Pancreas (tissue), 10 donors: Measurements from ENCODE around the gene NOS1AP. TPM values are rescaled to one million over a fixed set of nuclear protein-coding genes. Genes with fewer than 3 reads are reported as not detected.

Experiments
- ATAC-seq, 4 donors: fragments of 200-7000 bp; cut with Tn5 transposase; one replicate each; pipeline versions ENCODE4 v1.8.0 to v1.9.1; 2020; ENCODE audit warnings: mild to moderate bottlenecking in 4 of 4, moderate library complexity in 4 of 4
- DNase-seq, 6 donors: peaks; one replicate each; pipeline ENCODE4 v3.0.0-alpha.2; 2020
- FAIRE-seq: peaks from 2 replicates; lab custom pipeline; 2012; peaks lifted over from hg19 to GRCh38; lab: Jason Lieb, UNC
- H3K27ac ChIP-seq, 4 donors: fragments of 200-600 bp; sonication (generic); 1 replicate in 3 of 4; 2 replicates in 1 of 4; pipeline versions ENCODE4 v1.5.0 to v1.8.0; 2020
- H3K27me3 ChIP-seq, 4 donors: fragments of 200-600 bp; one replicate each; pipeline ENCODE4 v1.8.0; 2021
- H3K36me3 ChIP-seq, 3 donors: fragments of 200-600 bp; sonication (generic) in 1 of 3; one replicate each; pipeline versions ENCODE4 v1.5.0 to v1.8.0; 2020 to 2021
- H3K4me1 ChIP-seq, 3 donors: fragments of 200-600 bp; one replicate each; pipeline ENCODE4 v1.8.0; 2021
- H3K4me3 ChIP-seq, 4 donors: fragments of 200-600 bp; sonication (generic) in 2 of 4; one replicate each; pipeline versions ENCODE4 v1.5.0 to v1.8.0; 2020 to 2021
- H3K9me3 ChIP-seq, 4 donors: fragments of 200-600 bp; one replicate each; pipeline ENCODE4 v1.8.0; 2021
- WGBS, 2 donors: extraction: QIAGEN DNeasy Blood & Tissue Kit; methylation state at CpG; one replicate each; pipeline ENCODE4 v1.1.7; 2013; 5-methylcytosine and 5-hydroxymethylcytosine counted together
- intact Hi-C, 3 donors: fragments of 100-400 bp; cut with DNase I; formaldehyde crosslinking; loops; one replicate each; pipeline versions ENCODE4 v1.11.1 to v1.14.2; 2022
- polyA plus RNA-seq, 2 donors: library from polyadenylated mRNA; stranded (reverse); fragments of 200-250 nt; gene quantifications; one replicate each; pipeline ENCODE4 v1.2.3, GENCODE V29; 2013
- total RNA-seq, 6 donors: library from RNA; stranded (reverse); fragmentation: NEBNext Ultra II Directional in 4 of 6; extraction: Animal tissue kit (Norgen Biotek cat#: 25700) in 4 of 6; gene quantifications; one replicate each; pipeline versions ENCODE4 v1.2.1 to v1.2.4, GENCODE V29; 2021 to 2023
- TF ChIP-seq, protein P1 (sequence below), 4 donors: fragments of 200-600 bp; sonication (generic) in 3 of 4; IDR thresholded peaks; one replicate each; pipeline versions ENCODE4 v1.5.0 to v1.8.0; 2021; ENCODE audit warnings: antibody characterized with exemption in 4 of 4
- donor health status: healthy with polysubstance abuse.
- donor health status: DM: no; HTN: no; CAD: no; lungs with moderate emphysema.
- donor health status: DM: no; HTN: no; CAD: no.
- donor health status: control.
- donor health status: control.
- donor health status: Bipolar disorder and iron deficiency.
- donor health status: DM: yes; HTN: yes; CAD: no.
- donor health status: DM: no; HTN: no; CAD: no.
- donor health status: DM: no; HTN: no; CAD: no.
- donor health status: DM: yes; HTN: yes; CAD: no.

The NOS1AP gene
- total and polyA plus RNA-seq, 8 donors: 0.40 to 2.8 (median 1.7) TPM

- intact Hi-C loops: no loop called here
- ATAC-seq: no peak
- DNase-seq: no peak
- Histone ChIP-seq H3K4me3 (no peak overlapping the region), H3K36me3 (no peaks in the 10 kb centered on the region), H3K27me3 (no peaks in the 10 kb centered on the region), H3K9me3 (no peaks in the 10 kb centered on the region), H3K27ac (no peak overlapping the region), H3K4me1 (no peaks in the 10 kb centered on the region)
- WGBS, 2 donors: 95 to 97% methylated on average over 10 of the region's 10 CpGs
- FAIRE-seq: no peak
- TF ChIP-seq, protein P1, sequence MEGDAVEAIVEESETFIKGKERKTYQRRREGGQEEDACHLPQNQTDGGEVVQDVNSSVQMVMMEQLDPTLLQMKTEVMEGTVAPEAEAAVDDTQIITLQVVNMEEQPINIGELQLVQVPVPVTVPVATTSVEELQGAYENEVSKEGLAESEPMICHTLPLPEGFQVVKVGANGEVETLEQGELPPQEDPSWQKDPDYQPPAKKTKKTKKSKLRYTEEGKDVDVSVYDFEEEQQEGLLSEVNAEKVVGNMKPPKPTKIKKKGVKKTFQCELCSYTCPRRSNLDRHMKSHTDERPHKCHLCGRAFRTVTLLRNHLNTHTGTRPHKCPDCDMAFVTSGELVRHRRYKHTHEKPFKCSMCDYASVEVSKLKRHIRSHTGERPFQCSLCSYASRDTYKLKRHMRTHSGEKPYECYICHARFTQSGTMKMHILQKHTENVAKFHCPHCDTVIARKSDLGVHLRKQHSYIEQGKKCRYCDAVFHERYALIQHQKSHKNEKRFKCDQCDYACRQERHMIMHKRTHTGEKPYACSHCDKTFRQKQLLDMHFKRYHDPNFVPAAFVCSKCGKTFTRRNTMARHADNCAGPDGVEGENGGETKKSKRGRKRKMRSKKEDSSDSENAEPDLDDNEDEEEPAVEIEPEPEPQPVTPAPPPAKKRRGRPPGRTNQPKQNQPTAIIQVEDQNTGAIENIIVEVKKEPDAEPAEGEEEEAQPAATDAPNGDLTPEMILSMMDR (IDR thresholded peaks at IDR 0.05): no peak
These were observed 290.9 kb downstream of the NOS1AP start for GRCh38 chr1:162360237-162360873.

GRCh38 chr1:162360874-162361260, 291.4 kb downstream of the NOS1AP start:
- H3K27ac ChIP-seq: no peak overlapping the region
- TF ChIP-seq, protein P1 (IDR thresholded peaks at IDR 0.05): no peak
- no peaks in the 10 kb centered on the region for H3K27me3 ChIP-seq
- intact Hi-C loops: no loop called here
- WGBS, 2 donors: 96 to 98% methylated on average over 4 of the region's 4 CpGs
- H3K36me3 ChIP-seq: no peaks in the 10 kb centered on the region
- H3K4me1 ChIP-seq: no peaks in the 10 kb centered on the region
- ATAC-seq (no peak), DNase-seq (no peak), FAIRE-seq (no peak)
- no peaks in the 10 kb centered on the region for H3K9me3 ChIP-seq
- H3K4me3 ChIP-seq: no peak overlapping the region

DNA sequence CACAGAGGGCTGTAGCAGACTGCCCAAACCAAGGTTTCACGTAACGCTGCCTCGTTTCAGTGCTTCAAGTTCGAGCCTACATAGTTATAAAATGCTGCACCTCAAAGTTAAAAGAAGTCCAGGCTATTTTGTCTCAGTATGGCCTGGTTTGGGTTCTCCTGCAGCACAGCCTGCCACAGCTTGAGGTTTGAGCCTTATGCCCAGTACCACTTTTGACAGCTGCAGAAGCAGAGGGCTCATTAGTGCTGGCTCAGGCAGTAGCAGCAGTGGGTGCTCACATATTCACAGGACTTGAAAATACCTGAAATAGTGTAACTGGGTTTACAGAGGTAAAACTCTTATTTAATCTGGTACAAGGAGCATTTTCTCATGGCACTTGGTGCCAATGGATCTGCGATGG, 291.9 kb downstream of the NOS1AP start:
- FAIRE-seq: no peak
- WGBS, 2 donors: 94 to 96% methylated on average over 5 of the region's 5 CpGs

GRCh38 chr1:162363823-162364222, 294.3 kb downstream of the NOS1AP start:
- 83 to 84% methylated on average over 3 of the region's 3 CpGs for WGBS, 2 donors
- no peak for DNase-seq

More for the DNA sequence above, 291.9 kb downstream of the NOS1AP start:
- no peaks in the 10 kb centered on the region for H3K9me3 ChIP-seq
- ATAC-seq: no peak
- H3K4me3 ChIP-seq: no peak overlapping the region
- no peak overlapping the region for H3K27ac ChIP-seq
- DNase-seq: no peak
- TF ChIP-seq, protein P1 (IDR thresholded peaks at IDR 0.05): no peak
- intact Hi-C loops: no loop called here
- H3K27me3 ChIP-seq: no peaks in the 10 kb centered on the region
- H3K36me3 ChIP-seq: no peaks in the 10 kb centered on the region
- no peaks in the 10 kb centered on the region for H3K4me1 ChIP-seq

DNA sequence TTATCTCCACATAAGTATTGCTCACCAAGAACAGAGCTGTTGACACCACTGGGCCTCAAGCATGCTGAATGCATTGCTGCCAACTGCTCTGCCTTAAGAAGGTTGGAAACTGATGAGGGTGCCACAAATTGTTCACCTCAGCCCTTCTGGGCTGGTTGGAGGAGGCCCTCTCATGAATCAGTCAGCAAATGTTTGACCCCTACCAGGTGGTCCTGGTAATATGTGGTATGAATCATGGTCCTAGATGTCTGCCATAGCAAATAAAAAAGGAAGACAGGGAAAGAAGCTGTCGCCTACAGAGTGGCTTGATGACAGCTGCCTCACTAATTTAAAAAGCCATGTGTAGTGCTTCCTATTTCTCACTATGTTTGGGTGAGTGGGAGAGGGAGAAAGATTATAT, 295.0 kb downstream of the NOS1AP start:
- no peaks in the 10 kb centered on the region for H3K27me3 ChIP-seq
- 94 to 100% methylated on average over 1 of the region's 1 CpG for WGBS, 2 donors

More at GRCh38 chr1:162363823-162364222, 294.3 kb downstream of the NOS1AP start:
- no peaks in the 10 kb centered on the region for H3K36me3 ChIP-seq
- no peak for ATAC-seq
- no peak for FAIRE-seq
- H3K27me3 ChIP-seq: no peaks in the 10 kb centered on the region
- TF ChIP-seq, protein P1 (IDR thresholded peaks at IDR 0.05): no peak
- no peak overlapping the region for H3K4me3 ChIP-seq
- H3K9me3 ChIP-seq: no peaks in the 10 kb centered on the region
- intact Hi-C loops: no loop called here
- H3K4me1 ChIP-seq: no peaks in the 10 kb centered on the region
- no peak overlapping the region for H3K27ac ChIP-seq

More for the DNA sequence above, 295.0 kb downstream of the NOS1AP start:
- ATAC-seq (no peak), FAIRE-seq (no peak), DNase-seq (no peak)
- no peak overlapping the region for H3K27ac ChIP-seq
- TF ChIP-seq, protein P1 (IDR thresholded peaks at IDR 0.05): no peak
- intact Hi-C loops: no loop called here
- H3K9me3 ChIP-seq: no peaks in the 10 kb centered on the region
- H3K4me3 ChIP-seq: no peak overlapping the region
- no peaks in the 10 kb centered on the region for H3K4me1 ChIP-seq
- no peaks in the 10 kb centered on the region for H3K36me3 ChIP-seq
